CD14-positive monocyte (primary cell): ENCODE results near the gene CLTCL1. TPM values are rescaled to one million over a fixed set of nuclear protein-coding genes. Genes with fewer than 3 reads are reported as not detected.

Experiments
- DNase-seq, 3 donors: peaks; one replicate each; pipeline ENCODE4 v3.0.0-alpha.2; 2011 to 2022
- H2AFZ ChIP-seq: 2 replicates; pipeline ENCODE4 v1.6.0; 2012; ENCODE audit warnings: mild to moderate bottlenecking, low read depth, low read length, inconsistent platforms; ENCODE audit not compliant: insufficient read depth, poor library complexity, severe bottlenecking
- H3K27ac ChIP-seq, 2 donors: 1 replicate in 1 of 2; 2 replicates in 1 of 2; pipeline ENCODE4 v1.5.1; 2012 to 2013; ENCODE audit warnings: low read length in 2 of 2, control low read depth in 1 of 2, inconsistent platforms in 1 of 2, low read depth in 1 of 2, mild to moderate bottlenecking in 1 of 2
- H3K27me3 ChIP-seq, 2 donors: one replicate each; pipeline versions ENCODE4 v1.6.0 to v1.6.1; 2011 to 2013; ENCODE audit warnings: low read length in 2 of 2; ENCODE audit not compliant: control insufficient read depth in 2 of 2, insufficient read depth in 2 of 2
- H3K36me3 ChIP-seq, 2 donors: replicated peaks in 1 of 2; 1 replicate in 1 of 2; 2 replicates in 1 of 2; pipeline versions ENCODE4 v1.5.1 to v1.6.1; 2012 to 2013; ENCODE audit warnings: low read length in 2 of 2, control low read depth in 1 of 2, inconsistent platforms in 1 of 2, mild to moderate bottlenecking in 1 of 2; ENCODE audit not compliant: insufficient read depth in 2 of 2, control insufficient read depth in 1 of 2
- H3K4me1 ChIP-seq, 2 donors: 1 replicate in 1 of 2; 2 replicates in 1 of 2; pipeline versions ENCODE4 v1.5.1 to v1.6.1; 2012 to 2013; ENCODE audit warnings: low read length in 2 of 2, control low read depth in 1 of 2, inconsistent platforms in 1 of 2, mild to moderate bottlenecking in 1 of 2, moderate library complexity in 1 of 2; ENCODE audit not compliant: insufficient read depth in 2 of 2, control insufficient read depth in 1 of 2
- H3K4me2 ChIP-seq: replicated peaks from 2 replicates; pipeline ENCODE3; 2012; ENCODE audit warnings: low read length, moderate library complexity, mild to moderate bottlenecking; ENCODE audit not compliant: poor library complexity, severe bottlenecking; ENCODE audit errors: extremely low read depth
- H3K4me3 ChIP-seq, 3 experiments: fragments of 200-600 bp in 1 of 3; sonication (generic) in 1 of 3; replicated peaks in 1 of 3; 1 replicate in 2 of 3; 2 replicates in 1 of 3; pipeline ENCODE4 v1.5.1; 2011 to 2013; ENCODE audit warnings: low read length in 3 of 3, mild to moderate bottlenecking in 3 of 3, control low read depth in 2 of 3, low read depth in 2 of 3, inconsistent platforms in 1 of 3, moderate library complexity in 1 of 3
- H3K79me2 ChIP-seq: 2 replicates; pipeline ENCODE4 v1.6.0; 2012; ENCODE audit warnings: mild to moderate bottlenecking, control low read depth, inconsistent platforms, low read length, moderate library complexity; ENCODE audit not compliant: insufficient read depth
- H3K9ac ChIP-seq: 2 replicates; pipeline ENCODE4 v1.6.0; 2017; ENCODE audit warnings: low read length, mild to moderate bottlenecking; ENCODE audit not compliant: insufficient read depth, poor library complexity, severe bottlenecking
- H3K9me3 ChIP-seq, 2 donors: replicated peaks in 1 of 2; 1 replicate in 1 of 2; 2 replicates in 1 of 2; pipeline versions ENCODE4 v1.5.1 to v1.6.1; 2012 to 2013; ENCODE audit warnings: low read length in 2 of 2, control low read depth in 1 of 2; ENCODE audit not compliant: control insufficient read depth in 1 of 2, insufficient read depth in 1 of 2
- H4K20me1 ChIP-seq: 2 replicates; pipeline ENCODE4 v1.6.0; 2012; ENCODE audit warnings: mild to moderate bottlenecking, low read length, control low read depth, moderate library complexity; ENCODE audit not compliant: insufficient read depth
- H3K27ac Mint-ChIP-seq, 7 donors: one replicate each; pipeline ENCODE4 v1.8.0; 2020; ENCODE audit warnings: mild to moderate bottlenecking in 7 of 7, mixed read lengths in 7 of 7, moderate library complexity in 6 of 7, inconsistent platforms in 2 of 7
- H3K27me3 Mint-ChIP-seq, 3 donors: one replicate each; pipeline ENCODE4 v1.8.0; 2021 to 2022; ENCODE audit warnings: low read depth in 3 of 3, mild to moderate bottlenecking in 3 of 3, mixed read lengths in 3 of 3, moderate library complexity in 3 of 3, inconsistent platforms in 1 of 3
- H3K36me3 Mint-ChIP-seq, 2 donors: one replicate each; pipeline ENCODE4 v1.8.0; 2020; ENCODE audit warnings: mixed read lengths in 2 of 2, inconsistent platforms in 1 of 2, mild to moderate bottlenecking in 1 of 2
- H3K4me1 Mint-ChIP-seq: one replicate; pipeline ENCODE4 v1.8.0; 2020; ENCODE audit warnings: mild to moderate bottlenecking, mixed read lengths
- H3K4me3 Mint-ChIP-seq, 2 donors: one replicate each; pipeline ENCODE4 v1.8.0; 2020; ENCODE audit warnings: mild to moderate bottlenecking in 2 of 2, mixed read lengths in 2 of 2, moderate library complexity in 1 of 2
- H3K9me3 Mint-ChIP-seq, 7 donors: one replicate each; pipeline ENCODE4 v1.8.0; 2020 to 2022; ENCODE audit warnings: mixed read lengths in 7 of 7, mild to moderate bottlenecking in 6 of 7, moderate library complexity in 6 of 7, inconsistent platforms in 2 of 7
- CTCF ChIP-seq: fragments of 200-600 bp; IDR thresholded peaks from one replicate; pipeline ENCODE4 v1.8.0; 2022; ENCODE audit warnings: antibody characterized with exemption, mild to moderate bottlenecking
- WGBS: methylation state at CpG from one replicate; pipeline ENCODE4 v1.1.5; 2013; ENCODE audit warnings: missing lambda C conversion rate; ENCODE audit not compliant: insufficient coverage; 5-methylcytosine and 5-hydroxymethylcytosine counted together
- intact Hi-C, 2 donors: fragments of 100-400 bp; cut with micrococcal nuclease; formaldehyde crosslinking; loops; one replicate each; pipeline versions ENCODE4 v1.15.0 to v1.15.1; 2023
- polyA plus RNA-seq, 3 donors: library from polyadenylated mRNA; depleted of rRNA in 1 of 3; unstranded in 2 of 3; stranded (reverse) in 1 of 3; fragments of 300-500 nt in 2 of 3; fragments of >200 nt in 1 of 3; fragmentation: Illumina TruSeq in 2 of 3; gene quantifications; 1 replicate in 2 of 3; 2 replicates in 1 of 3; pipeline ENCODE4 v1.2.3, GENCODE V29; 2012 to 2021

CLTCL1 gene
- polyA plus RNA-seq, 3 donors, result 5.1 to 17.0 (median 6.1) TPM

GRCh38 chr22:19134176-19134831 lies 157.2 kb downstream of the CLTCL1 start:
- DNase-seq, result no peak
- no peaks in the 10 kb centered on the region for H3K79me2 ChIP-seq
- no peak overlapping the region for H3K4me3 ChIP-seq
- H3K27me3 Mint-ChIP-seq, result peaks cover 0 to 4% (median 3%) of the 10 kb centered on the region in 3 donors
- no peak for TF ChIP-seq CTCF
- no peaks in the 10 kb centered on the region for H3K4me1 Mint-ChIP-seq
- peak overlapping the region in 4 of 7 donors; percentile 10 to 71 (median 62) for H3K27ac Mint-ChIP-seq
- WGBS, result 89% methylated on average over 10 of the region's 21 CpGs
- no peak overlapping the region for H3K4me3 Mint-ChIP-seq
- no peaks in the 10 kb centered on the region for H3K9me3 Mint-ChIP-seq
- no peaks in the 10 kb centered on the region for H3K9me3 ChIP-seq
- intact Hi-C loops, result no loop called here
- H3K4me1 ChIP-seq, result no peaks in the 10 kb centered on the region
- H4K20me1 ChIP-seq, result no peaks in the 10 kb centered on the region
- no peak overlapping the region for H2AFZ ChIP-seq
- no peaks in the 10 kb centered on the region for H3K27me3 ChIP-seq
- H3K4me2 ChIP-seq, result no peak overlapping the region
- H3K36me3 ChIP-seq, result peaks cover 77 to 85% of the 10 kb centered on the region in 2 donors
- no peak overlapping the region for H3K9ac ChIP-seq
- H3K27ac ChIP-seq, result no peak overlapping the region
- H3K36me3 Mint-ChIP-seq, result peaks cover 70 to 82% of the 10 kb centered on the region in 2 donors

GRCh38 chr22:19133561-19133960 lies 158.0 kb downstream of the CLTCL1 start:
- Histone ChIP-seq H3K27me3 (no peaks in the 10 kb centered on the region), H3K9me3 (no peaks in the 10 kb centered on the region), H3K4me3 (no peak overlapping the region), H4K20me1 (no peaks in the 10 kb centered on the region), H3K36me3 (peaks cover 70 to 77% of the 10 kb centered on the region in 2 donors), H3K9ac (no peak overlapping the region), H3K79me2 (no peaks in the 10 kb centered on the region), H3K4me1 (no peaks in the 10 kb centered on the region), H3K27ac (no peak overlapping the region), H2AFZ (no peak overlapping the region), H3K4me2 (no peak overlapping the region)
- no peak for TF ChIP-seq CTCF
- Mint-ChIP-seq H3K27ac (peak overlapping the region in 1 of 7 donors; percentile 26), H3K4me3 (no peak overlapping the region), H3K27me3 (peaks cover 0 to 3% (median 2%) of the 10 kb centered on the region in 3 donors), H3K4me1 (peaks cover 1% of the 10 kb centered on the region), H3K9me3 (no peaks in the 10 kb centered on the region), H3K36me3 (peaks cover 63 to 74% of the 10 kb centered on the region in 2 donors)
- intact Hi-C loops, result no loop called here
- 98% methylated on average over 13 of the region's 13 CpGs for WGBS
- DNase-seq, result no peak
